Heart left ventricle (tissue), 16 donors: ENCODE results near the gene CFAP97D2. TPM values are rescaled to one million over a fixed set of nuclear protein-coding genes. Genes with fewer than 3 reads are reported as not detected.
"Not testable (repeated sequence)": the region's sequence is repeated elsewhere in the genome, so short reads cannot be mapped to it uniquely, and the experiment has no call there.

ENCODE experiments used
- ATAC-seq, 4 donors: fragments of 200-7000 bp; cut with Tn5 transposase; one replicate each; pipeline ENCODE4 v1.9.1; 2020 to 2022; ENCODE audit warnings: moderate library complexity in 4 of 4, mild to moderate bottlenecking in 3 of 4, moderate number of reproducible peaks in 1 of 4
- DNase-seq, 5 donors: peaks; one replicate each; pipeline ENCODE4 v3.0.0-alpha.2; 2020
- H3K27ac ChIP-seq, 12 donors: fragments of 200-600 bp; sonication (generic) in 4 of 12; one replicate each; pipeline versions ENCODE4 v1.5.0 to v1.8.0; 2016 to 2022; ENCODE audit warnings: mild to moderate bottlenecking in 2 of 12
- H3K27me3 ChIP-seq, 9 donors: fragments of 200-600 bp; sonication (generic) in 2 of 9; one replicate each; pipeline versions ENCODE4 v1.5.1 to v1.8.0; 2016 to 2022; ENCODE audit warnings: mild to moderate bottlenecking in 3 of 9
- H3K36me3 ChIP-seq, 9 donors: fragments of 200-600 bp; sonication (generic) in 2 of 9; one replicate each; pipeline versions ENCODE4 v1.5.0 to v1.8.0; 2018 to 2022; ENCODE audit warnings: mild to moderate bottlenecking in 2 of 9
- H3K4me1 ChIP-seq, 12 donors: fragments of 200-600 bp; sonication (generic) in 4 of 12; one replicate each; pipeline versions ENCODE4 v1.5.0 to v1.8.0; 2016 to 2022; ENCODE audit warnings: mild to moderate bottlenecking in 3 of 12
- H3K4me3 ChIP-seq, 12 donors: fragments of 200-600 bp; sonication (generic) in 4 of 12; one replicate each; pipeline versions ENCODE4 v1.5.0 to v1.8.0; 2017 to 2022; ENCODE audit warnings: mild to moderate bottlenecking in 9 of 12, moderate library complexity in 4 of 12
- H3K9me3 ChIP-seq, 12 donors: fragments of 200-600 bp; sonication (generic) in 4 of 12; one replicate each; pipeline versions ENCODE4 v1.5.0 to v1.8.0; 2016 to 2022; ENCODE audit warnings: mild to moderate bottlenecking in 1 of 12
- POLR2A ChIP-seq, 2 donors: fragments of 450-650 bp; IDR thresholded peaks; one replicate each; pipeline ENCODE4 v1.6.1; 2017; ENCODE audit warnings: antibody characterized with exemption in 2 of 2, mild to moderate bottlenecking in 2 of 2, moderate library complexity in 2 of 2
- WGBS, 4 donors: extraction: QIAGEN DNeasy Blood & Tissue Kit in 2 of 4; methylation state at CpG; one replicate each; pipeline versions ENCODE4 v1.1.5 to v1.1.7; 2013 to 2018; 5-methylcytosine and 5-hydroxymethylcytosine counted together
- intact Hi-C, 10 donors: fragments of 100-400 bp; cut with DNase I; formaldehyde crosslinking; loops; one replicate each; pipeline versions ENCODE4 v1.11.1 to v1.14.2; 2022
- polyA plus RNA-seq, 2 donors: library from polyadenylated mRNA; stranded (reverse); fragments of 200-250 nt; gene quantifications; one replicate each; pipeline ENCODE4 v1.2.3, GENCODE V29; 2013
- total RNA-seq, 9 donors: library from RNA; depleted of rRNA in 2 of 9; stranded (reverse); fragments of >200 nt in 2 of 9; fragmentation: NEBNext Ultra II Directional in 3 of 9; extraction: Animal tissue kit (Norgen Biotek cat#: 25700) in 3 of 9; gene quantifications; one replicate each; pipeline versions ENCODE4 v1.1.0 to v1.2.4, GENCODE V29; 2016 to 2023
- TF ChIP-seq, protein P1 (sequence below), 12 donors: fragments of 200-600 bp; sonication (generic) in 4 of 12; IDR thresholded peaks; one replicate each; pipeline versions ENCODE4 v1.5.0 to v1.8.0; 2018 to 2022; ENCODE audit warnings: antibody characterized with exemption in 12 of 12, mild to moderate bottlenecking in 5 of 12
- donor health status: ischemic (EF 13 %, LVEDD 7.1; RV severe dilation, severe dysfunction).
- donor health status: healthy with polysubstance abuse.
- donor health status: DM: no; HTN: yes; CAD: no.
- donor health status: DM: no; HTN: no; CAD: no.
- donor health status: ischemic (EF 25% LVEDD 6.9; RV normal size, moderate dysfunction).
- donor health status: ischemic (EF 25% LVEDD 5.7; RV mildly dilated, moderate dysfunction).
- donor health status: healthy.
- donor health status: DM: yes; HTN: yes; CAD: no.
- donor health status: ischemic (EF 35%, LVEDD 5.7; RV mildly dilated, moderate dysfunction).
- donor health status: nonischemic (EF 11% LVEDD 7.7; RV severe dilation, severe dysfunction).
- donor health status: DM: yes; HTN: yes; CAD: no.
- donor health status: PGD.
- donor health status: ischemic (EF 29% LVEDD 5.4; RV normal size, mild dysfunction).
- donor health status: nonischemic (EF 23%, LVEDD 6.1; RV moderate dilation, normal function).

CFAP97D2 gene
- total and polyA plus RNA-seq, 11 donors = not detected

DNA sequence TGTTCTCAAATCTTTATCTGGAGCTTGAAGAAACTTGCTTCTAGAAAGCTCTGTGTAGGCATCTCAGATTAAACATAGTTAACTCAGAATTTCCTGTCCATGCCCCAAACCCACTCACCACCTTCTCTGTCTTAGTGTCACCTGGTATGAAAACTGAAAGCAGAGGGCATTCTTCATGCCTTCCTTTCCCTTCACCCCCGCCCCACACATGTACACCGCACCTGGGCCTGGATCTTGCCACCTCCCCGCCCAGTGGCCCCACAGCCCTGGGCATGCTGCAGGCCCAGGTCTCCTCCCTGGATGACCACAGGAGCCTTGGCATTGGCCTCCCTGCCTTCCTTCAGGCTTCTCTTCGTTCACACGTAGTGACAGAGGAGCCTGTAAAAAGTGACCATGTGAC lies 15.8 kb downstream of the CFAP97D2 start:
- Histone ChIP-seq H3K27ac (no peak overlapping the region), H3K4me3 (no peak overlapping the region), H3K9me3 (peaks cover 0 to 20% (median 0%) of the 10 kb centered on the region in 12 donors), H3K27me3 (peaks cover 0 to 10% (median 0%) of the 10 kb centered on the region in 9 donors), H3K4me1 (no peaks in the 10 kb centered on the region), H3K36me3 (no peaks in the 10 kb centered on the region)
- ATAC-seq (peak in 1 of 4 donors; percentile 24), DNase-seq (no peak)
- 77 to 85% (median 78%) methylated on average over 5 of the region's 5 CpGs for WGBS, 4 donors
- TF ChIP-seq POLR2A (IDR thresholded peaks at IDR 0.05) = no peak
- TF ChIP-seq, protein P1, sequence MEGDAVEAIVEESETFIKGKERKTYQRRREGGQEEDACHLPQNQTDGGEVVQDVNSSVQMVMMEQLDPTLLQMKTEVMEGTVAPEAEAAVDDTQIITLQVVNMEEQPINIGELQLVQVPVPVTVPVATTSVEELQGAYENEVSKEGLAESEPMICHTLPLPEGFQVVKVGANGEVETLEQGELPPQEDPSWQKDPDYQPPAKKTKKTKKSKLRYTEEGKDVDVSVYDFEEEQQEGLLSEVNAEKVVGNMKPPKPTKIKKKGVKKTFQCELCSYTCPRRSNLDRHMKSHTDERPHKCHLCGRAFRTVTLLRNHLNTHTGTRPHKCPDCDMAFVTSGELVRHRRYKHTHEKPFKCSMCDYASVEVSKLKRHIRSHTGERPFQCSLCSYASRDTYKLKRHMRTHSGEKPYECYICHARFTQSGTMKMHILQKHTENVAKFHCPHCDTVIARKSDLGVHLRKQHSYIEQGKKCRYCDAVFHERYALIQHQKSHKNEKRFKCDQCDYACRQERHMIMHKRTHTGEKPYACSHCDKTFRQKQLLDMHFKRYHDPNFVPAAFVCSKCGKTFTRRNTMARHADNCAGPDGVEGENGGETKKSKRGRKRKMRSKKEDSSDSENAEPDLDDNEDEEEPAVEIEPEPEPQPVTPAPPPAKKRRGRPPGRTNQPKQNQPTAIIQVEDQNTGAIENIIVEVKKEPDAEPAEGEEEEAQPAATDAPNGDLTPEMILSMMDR (IDR thresholded peaks at IDR 0.05) = no peak
- intact Hi-C loops = no loop called here

DNA sequence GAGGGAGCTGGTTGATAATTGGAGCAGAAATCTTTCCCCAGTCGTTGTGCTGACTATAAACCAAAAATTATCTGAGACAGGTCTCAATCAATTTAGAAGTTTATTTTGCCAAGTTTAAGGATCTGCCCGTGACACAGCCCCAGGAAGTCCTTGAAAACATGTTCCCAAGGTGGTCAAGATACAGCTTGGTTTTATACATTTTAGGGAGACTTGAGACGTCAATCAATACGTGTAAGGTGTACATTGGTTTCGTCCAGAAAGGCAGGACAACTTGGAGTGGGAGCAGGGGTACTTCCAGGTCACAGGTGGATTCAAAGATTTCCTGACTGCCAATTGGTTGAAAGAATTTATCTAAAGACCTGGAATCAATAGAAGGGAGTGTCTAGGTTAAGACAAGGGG lies 17.6 kb downstream of the CFAP97D2 start:
- TF ChIP-seq POLR2A (IDR thresholded peaks at IDR 0.05) = no peak
- TF ChIP-seq, protein P1 (IDR thresholded peaks at IDR 0.05) = no peak
- DNase-seq (no peak), ATAC-seq (no peak)
- intact Hi-C loops = no loop called here
- H3K27me3 ChIP-seq = peaks cover 0 to 15% (median 6%) of the 10 kb centered on the region in 9 donors
- WGBS, 4 donors = 72 to 77% (median 76%) methylated on average over 5 of the region's 5 CpGs
- H3K4me1 ChIP-seq = no peaks in the 10 kb centered on the region
- H3K9me3 ChIP-seq = peaks cover 0 to 15% (median 0%) of the 10 kb centered on the region in 12 donors
- H3K36me3 ChIP-seq = no peaks in the 10 kb centered on the region
- no peak overlapping the region for H3K4me3 ChIP-seq
- no peak overlapping the region for H3K27ac ChIP-seq

DNA sequence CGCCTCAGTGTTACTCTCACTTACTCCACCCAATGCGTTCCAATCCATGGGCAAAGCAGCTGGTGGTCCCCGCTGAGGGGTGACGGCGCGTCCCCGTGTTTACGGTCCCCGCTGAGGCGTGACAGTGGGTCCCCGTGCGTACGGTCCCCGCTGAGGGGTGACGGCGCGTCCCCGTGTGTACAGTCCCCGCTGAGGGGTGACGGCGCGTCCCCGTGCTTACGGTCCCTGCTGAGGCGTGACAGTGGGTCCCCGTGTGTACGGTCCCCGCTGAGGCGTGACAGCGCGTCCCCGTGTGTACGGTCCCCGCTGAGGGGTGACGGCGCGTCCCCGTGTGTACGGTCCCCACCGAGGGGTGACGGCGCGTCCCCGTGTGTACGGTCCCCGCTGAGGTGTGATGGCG lies 19.5 kb downstream of the CFAP97D2 start:
- no peak for TF ChIP-seq POLR2A (IDR thresholded peaks at IDR 0.05)
- TF ChIP-seq, protein P1 (IDR thresholded peaks at IDR 0.05) = no peak
- intact Hi-C loops = no loop called here
- ATAC-seq (no peak), DNase-seq (no peak)
- no peak overlapping the region for H3K4me3 ChIP-seq
- no peaks in the 10 kb centered on the region for H3K4me1 ChIP-seq
- H3K36me3 ChIP-seq = no peaks in the 10 kb centered on the region
- H3K27ac ChIP-seq = no peak overlapping the region
- 62 to 97% (median 74%) methylated on average over 10 to 47 of the region's 47 CpGs for whole genome bisulfite sequencing, 4 donors
- peaks cover 0 to 16% (median 6%) of the 10 kb centered on the region in 9 donors for H3K27me3 ChIP-seq
- H3K9me3 ChIP-seq = peaks cover 0 to 2% (median 0%) of the 10 kb centered on the region in 12 donors

DNA sequence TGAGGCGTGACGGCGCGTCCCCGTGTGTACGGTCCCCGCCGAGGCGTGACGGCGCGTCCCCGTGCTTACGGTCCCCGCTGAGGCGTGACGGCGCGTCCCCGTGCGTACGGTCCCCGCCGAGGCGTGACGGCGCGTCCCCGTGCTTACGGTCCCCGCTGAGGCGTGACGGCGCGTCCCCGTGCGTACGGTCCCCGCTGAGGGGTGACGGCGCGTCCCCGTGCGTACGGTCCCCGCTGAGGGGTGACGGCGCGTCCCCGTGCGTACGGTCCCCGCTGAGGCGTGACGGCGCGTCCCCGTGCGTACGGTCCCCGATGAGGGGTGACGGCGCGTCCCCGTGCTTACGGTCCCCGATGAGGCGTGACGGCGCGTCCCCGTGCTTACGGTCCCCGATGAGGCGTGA lies 20.5 kb downstream of the CFAP97D2 start:
- 25 to 52% (median 27%) methylated on average over 27 to 66 of the region's 75 CpGs; no CpG with 5 or more reads in 1 of the 4 donors for WGBS, 4 donors
- H3K4me1 ChIP-seq, ATAC-seq, H3K36me3 ChIP-seq, DNase-seq, H3K27ac ChIP-seq, intact Hi-C loops, H3K4me3 ChIP-seq, H3K9me3 ChIP-seq: not testable (repeated sequence)
- peaks cover 0 to 16% (median 6%) of the 10 kb centered on the region in 9 donors for H3K27me3 ChIP-seq

GRCh38 chr13:114199954-114200353 lies 20.9 kb downstream of the CFAP97D2 start:
- intact Hi-C loops = no loop called here
- Histone ChIP-seq H3K9me3 (no peaks in the 10 kb centered on the region), H3K27ac (no peak overlapping the region), H3K4me3 (peak overlapping the region in 1 of 12 donors; percentile 20), H3K36me3 (no peaks in the 10 kb centered on the region), H3K27me3 (peaks cover 0 to 15% (median 6%) of the 10 kb centered on the region in 9 donors), H3K4me1 (no peaks in the 10 kb centered on the region)
- ATAC-seq (no peak), DNase-seq (no peak)
- TF ChIP-seq POLR2A (IDR thresholded peaks at IDR 0.05) = no peak
- TF ChIP-seq, protein P1 (IDR thresholded peaks at IDR 0.05) = no peak
- 18 to 87% (median 53%) methylated on average over 19 to 42 of the region's 42 CpGs for WGBS, 4 donors
